ENCODE data around the gene FAM171A2.
A peak's percentile ranks its signal among the peaks of the same experiment; 100 is the strongest.
"Not testable (repeated sequence)": the region's sequence is repeated elsewhere in the genome, so short reads cannot be mapped to it uniquely, and the experiment has no call there.

FAM171A2 gene

GRCh38 chr17:44359458-44360143 lies 4.1 kb downstream of the FAM171A2 start:
- DNase-seq = no peak

GRCh38 chr17:44359006-44359405 lies 4.6 kb downstream of the FAM171A2 start:
- DNase-seq = no peak

GRCh38 chr17:44358066-44358465 lies 5.6 kb downstream of the FAM171A2 start:
- DNase-seq = no peak

GRCh38 chr17:44356241-44356640 lies 7.4 kb downstream of the FAM171A2 start:
- DNase-seq = no peak

- no peak for DNase-seq
Observed at GRCh38 chr17:44355642-44356099, 8.0 kb downstream of the FAM171A2 start.

- no peak for DNase-seq
Observed at GRCh38 chr17:44354582-44355561, 8.8 kb downstream of the FAM171A2 start.

- no peak for DNase-seq
Observed at GRCh38 chr17:44353672-44354331, 9.9 kb downstream of the FAM171A2 start.

- no peak for DNase-seq
Observed at GRCh38 chr17:44352828-44353671, 10.6 kb downstream of the FAM171A2 start.

- DNase-seq = no peak
Observed at GRCh38 chr17:44351961-44352827, 11.5 kb downstream of the FAM171A2 start.

GRCh38 chr17:44351464-44351863 lies 12.2 kb downstream of the FAM171A2 start:
- no peak for DNase-seq

GRCh38 chr17:44350733-44351226 lies 12.9 kb downstream of the FAM171A2 start:
- peak in 1 of 2 experiments; percentile 28 for DNase-seq

GRCh38 chr17:44349553-44350070 lies 14.0 kb downstream of the FAM171A2 start:
- DNase-seq = no peak

- no peak for DNase-seq
Observed at GRCh38 chr17:44348988-44349364, 14.7 kb downstream of the FAM171A2 start.

- DNase-seq = no peak
Observed at GRCh38 chr17:44348234-44348987, 15.2 kb downstream of the FAM171A2 start.

- not testable (repeated sequence) for DNase-seq
Observed at GRCh38 chr17:44347206-44348055, 16.2 kb downstream of the FAM171A2 start.

GRCh38 chr17:44346064-44346844 lies 17.4 kb downstream of the FAM171A2 start:
- DNase-seq = no peak

GRCh38 chr17:44345454-44346026 lies 18.1 kb downstream of the FAM171A2 start:
- DNase-seq = no peak

- DNase-seq = peak; percentile 94 to 96
Observed at GRCh38 chr17:44344939-44345453, 18.7 kb downstream of the FAM171A2 start, which contains the start of gene GRN. TSS of gene GRN (plus strand) at chr17:44345302. CDS start at chr17:44349165, 3,863 bp downstream.
